G401 (cell line): Measurements from ENCODE around the gene PPP1CC. TPM values are rescaled to one million over a fixed set of nuclear protein-coding genes. Genes with fewer than 3 reads are reported as not detected.
A peak's percentile ranks its signal among the peaks of the same experiment; 100 is the strongest.
"Not testable (repeated sequence)": the region's sequence is repeated elsewhere in the genome, so short reads cannot be mapped to it uniquely, and the experiment has no call there.

Source experiments
- DNase-seq: peaks from one replicate; pipeline ENCODE4 v3.0.0-alpha.2; 2015; ENCODE audit warnings: low spot score
- in situ Hi-C: cut with HindIII; loops from 2 replicates; pipeline ENCODE4 v1.10.0; 2016; ENCODE audit warnings: low sequenced_read_pairs, mixed read lengths
- total RNA-seq: library from RNA; depleted of rRNA; stranded (reverse); fragments of >200 nt; shearing (Covaris generic); gene quantifications from 2 replicates; pipeline ENCODE4 v1.2.3, GENCODE V29; 2014

Gene PPP1CC
- total RNA-seq, 1 experiment from 2014 or later: 200 TPM

GRCh38 chr12:110731479-110731878, 11.2 kb downstream of the PPP1CC start:
- DNase-seq: no peak
- in situ Hi-C loops: no loop called here

- in situ Hi-C loops: no loop called here
- DNase-seq: no peak
Measured at GRCh38 chr12:110728628-110729027, 14.1 kb downstream of the PPP1CC start.

- in situ Hi-C loops: no loop called here
- DNase-seq: no peak
Measured at GRCh38 chr12:110726708-110727369, 15.9 kb downstream of the PPP1CC start.

GRCh38 chr12:110726028-110726427, 16.7 kb downstream of the PPP1CC start:
- DNase-seq: no peak
- in situ Hi-C loops: no loop called here

DNA sequence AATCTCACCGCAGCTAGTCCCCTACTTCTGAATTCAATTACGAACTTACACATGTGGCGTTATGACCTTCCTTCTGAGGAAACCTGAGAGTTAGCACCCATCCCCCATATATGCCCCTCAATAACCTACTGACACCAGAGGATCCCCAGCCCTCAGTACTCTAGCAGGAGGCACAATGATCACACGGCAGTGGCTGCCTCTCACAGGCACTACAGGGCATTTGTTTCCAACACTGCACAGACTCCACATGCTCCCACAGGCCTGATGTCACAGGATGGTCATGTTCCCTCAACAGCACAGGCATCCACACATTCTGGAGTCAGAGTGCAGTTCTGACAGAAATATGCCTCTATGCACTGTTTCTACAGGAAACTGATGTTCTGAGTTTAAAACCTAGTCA, 17.4 kb downstream of the PPP1CC start:
- in situ Hi-C loops: no loop called here

DNA sequence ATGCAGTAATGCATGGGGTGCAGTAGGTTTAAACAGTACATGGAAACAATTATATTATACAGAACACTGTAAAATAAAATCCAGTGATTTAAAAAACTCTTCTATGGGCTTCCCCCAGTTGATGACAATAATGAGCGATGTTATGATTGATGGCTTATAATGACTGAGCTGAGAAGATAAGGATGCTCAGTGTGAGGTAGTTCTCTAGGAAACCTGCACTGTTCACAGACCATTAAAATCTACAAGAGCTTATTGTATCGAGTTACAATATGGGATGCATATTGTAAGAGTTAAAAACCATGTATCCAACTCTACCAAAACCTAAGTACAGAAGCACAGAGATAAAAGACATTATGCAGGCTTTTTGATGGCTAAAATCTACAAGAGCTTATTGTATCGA, 19.8 kb downstream of the PPP1CC start:
- DNase-seq, in situ Hi-C loops: not testable (repeated sequence)

More for the DNA sequence above, 17.4 kb downstream of the PPP1CC start:
- DNase-seq: no peak

- no peak for DNase-seq
- in situ Hi-C loops: no loop called here
Measured at GRCh38 chr12:110721570-110721969, 21.1 kb downstream of the PPP1CC start.

DNA sequence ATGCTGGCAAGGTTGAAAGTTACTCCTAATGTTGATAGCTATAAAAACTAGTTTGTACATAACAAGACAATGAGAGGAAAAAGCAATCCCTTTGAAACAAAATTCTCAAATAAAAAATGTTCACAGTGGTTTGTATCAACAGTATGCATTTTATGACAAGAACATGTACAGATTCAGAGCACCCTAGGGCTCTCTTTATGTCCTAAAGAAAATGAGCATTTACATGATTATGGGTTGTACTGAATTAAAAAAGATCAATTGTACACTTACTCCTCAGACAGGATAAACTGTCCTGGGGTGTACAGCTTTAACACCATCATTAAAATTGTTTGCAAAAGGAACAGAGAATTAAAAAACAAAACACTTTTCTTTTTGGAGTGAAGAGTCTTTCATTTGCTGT, 22.2 kb downstream of the PPP1CC start:
- no peak for DNase-seq
- in situ Hi-C loops: no loop called here

- in situ Hi-C loops: no loop called here
- DNase-seq: no peak
Measured at GRCh38 chr12:110718222-110718908, 24.3 kb downstream of the PPP1CC start.

DNA sequence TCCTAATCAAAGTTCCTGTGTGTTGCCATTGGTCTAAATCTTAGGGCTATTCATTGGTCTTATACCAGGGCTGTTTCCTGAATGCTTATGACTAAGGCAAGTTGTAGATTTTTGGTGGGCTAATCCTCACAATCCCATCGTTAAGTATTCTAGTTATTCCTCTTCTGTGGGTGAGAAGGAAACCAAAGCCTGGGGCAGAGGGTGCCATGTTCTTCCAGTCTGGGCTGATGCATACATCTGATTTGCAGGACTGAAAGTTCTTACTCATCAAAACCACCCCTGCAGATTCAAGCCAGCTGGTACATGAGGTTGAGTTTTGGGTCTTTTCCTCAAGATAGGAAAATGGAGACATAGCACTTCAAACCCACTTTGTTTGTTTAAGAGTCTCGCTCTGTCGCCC, 25.7 kb downstream of the PPP1CC start:
- DNase-seq: no peak
- in situ Hi-C loops: no loop called here

GRCh38 chr12:110708917-110709316, 33.8 kb downstream of the PPP1CC start:
- DNase-seq: no peak
- in situ Hi-C loops: no loop called here

DNA sequence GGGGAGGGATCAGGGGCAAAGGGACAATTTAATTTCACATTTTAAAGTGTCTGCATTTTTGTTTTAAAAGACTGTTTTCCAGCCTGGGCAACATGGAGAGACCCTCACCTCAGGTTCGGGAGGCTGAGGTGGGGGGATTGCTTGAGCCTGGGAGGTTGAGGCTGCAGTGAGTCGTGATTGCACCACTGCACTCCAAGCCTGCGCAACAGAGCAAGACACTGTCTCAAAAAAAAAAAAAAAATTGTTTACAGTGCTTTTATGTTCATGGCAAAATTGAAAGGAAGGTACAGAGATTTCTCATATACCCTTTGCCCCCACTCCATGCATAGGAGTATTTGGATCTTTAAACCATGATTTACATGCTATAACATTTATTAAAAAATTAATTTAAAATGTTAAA, 37.4 kb downstream of the PPP1CC start:
- in situ Hi-C loops: no loop called here
- no peak for DNase-seq

GRCh38 chr12:110704750-110705149, 37.9 kb downstream of the PPP1CC start:
- DNase-seq: no peak
- in situ Hi-C loops: no loop called here

DNA sequence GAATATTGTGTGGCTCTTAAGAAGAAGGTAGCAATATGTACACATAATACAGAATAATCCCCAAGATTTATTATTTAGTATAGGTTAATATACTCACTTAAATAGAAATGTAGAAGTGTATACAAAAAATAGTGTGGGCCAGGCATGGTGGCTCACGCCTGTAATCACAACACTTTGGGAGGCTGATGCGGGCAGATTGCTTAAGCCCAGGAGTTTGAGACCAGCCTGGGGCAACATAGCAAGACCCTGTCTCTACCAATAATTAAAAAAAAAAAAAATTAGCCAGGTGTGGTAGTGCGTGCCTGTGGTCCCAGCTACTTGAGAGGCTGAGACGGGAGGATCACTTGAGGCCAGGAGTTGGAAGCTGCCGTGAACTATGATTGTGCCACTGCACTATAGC, 38.5 kb downstream of the PPP1CC start:
- in situ Hi-C loops: no loop called here
- DNase-seq: no peak

GRCh38 chr12:110702081-110702480, 40.6 kb downstream of the PPP1CC start:
- in situ Hi-C loops: no loop called here
- no peak for DNase-seq

DNA sequence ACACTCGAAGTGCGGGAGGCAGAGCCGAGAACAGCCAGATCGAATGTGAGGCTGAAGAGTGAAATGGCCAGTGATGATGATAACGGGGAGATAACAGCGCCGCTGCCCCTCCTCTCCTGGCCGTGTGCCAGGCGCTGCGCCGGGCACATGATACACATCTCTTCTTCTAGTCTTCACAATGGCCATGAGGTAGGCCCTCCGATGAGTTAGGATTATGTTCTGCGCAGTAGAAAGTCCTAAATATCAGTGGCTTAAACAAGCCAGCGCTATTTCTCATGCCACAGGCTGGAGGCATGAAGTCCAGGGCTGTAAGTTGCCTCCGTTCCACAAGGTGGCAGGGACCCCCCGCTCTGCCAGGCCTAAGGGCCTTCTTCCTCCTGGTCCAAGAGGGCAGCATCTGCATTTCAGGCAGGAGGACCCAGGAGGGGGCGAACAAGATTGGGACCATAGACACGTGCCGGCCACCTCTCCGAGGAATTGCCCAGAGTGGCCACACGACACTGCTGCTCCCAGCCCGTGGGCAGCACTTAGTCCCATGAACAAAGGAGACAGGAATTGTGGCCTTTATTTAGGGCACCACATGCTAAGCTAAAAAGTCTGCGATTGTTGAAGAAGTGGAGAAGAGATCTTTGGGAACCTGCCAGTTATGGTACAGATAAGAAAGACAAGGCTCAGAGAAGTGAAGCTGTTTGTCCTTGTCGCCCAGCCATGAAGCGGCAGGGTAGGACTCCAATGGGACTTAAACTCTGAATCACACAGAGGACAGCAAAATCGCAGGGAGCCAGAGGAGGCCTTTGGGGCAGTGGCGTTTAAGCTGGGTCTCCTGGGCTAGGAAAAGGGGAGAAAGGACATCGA, 42.9 kb downstream of the PPP1CC start:
- in situ Hi-C loops: no loop called here
- DNase-seq: no peak

GRCh38 chr12:110698171-110698902, 44.4 kb downstream of the PPP1CC start:
- DNase-seq: peak; percentile 64

GRCh38 chr12:110697236-110697635, 45.5 kb downstream of the PPP1CC start:
- in situ Hi-C loops: no loop called here
- DNase-seq: no peak

More at GRCh38 chr12:110698171-110698902, 44.4 kb downstream of the PPP1CC start:
- in situ Hi-C loops: no loop called here

- in situ Hi-C loops: no loop called here
- no peak for DNase-seq
Measured at GRCh38 chr12:110696283-110696682, 46.4 kb downstream of the PPP1CC start.
